Transverse colon (tissue), 3 donors: Measurements from ENCODE around the gene NHS.

Experiments
- CTCF ChIP-seq, 5 experiments: fragments of 200-600 bp in 3 of 5; fragments of 450-650 bp in 2 of 5; sonication (generic) in 3 of 5; IDR thresholded peaks; 1 replicate in 2 of 5; 2 replicates in 3 of 5; pipeline ENCODE4 v1.5.1; 2016 to 2017; ENCODE audit warnings: antibody characterized with exemption in 5 of 5, inconsistent platforms in 3 of 5, mild to moderate bottlenecking in 2 of 5, moderate library complexity in 1 of 5
- EP300 ChIP-seq: sonication (generic); formaldehyde crosslinking; IDR thresholded peaks from one replicate; pipeline ENCODE4 v1.6.1; 2017; ENCODE audit warnings: antibody characterized with exemption, low read depth
- POLR2A ChIP-seq: fragments of 450-650 bp; IDR thresholded peaks from one replicate; pipeline ENCODE4 v1.6.1; 2016; ENCODE audit warnings: antibody characterized with exemption, mild to moderate bottlenecking, moderate library complexity

GRCh38 chrX:17395154-17395553, 20.2 kb downstream of the NHS start:
- TF ChIP-seq EP300 (no peak), CTCF (IDR thresholded peaks at IDR 0.05) (no peak), POLR2A (no peak)
